ENCODE measurements around the gene CFAP65. TPM values are rescaled to one million over a fixed set of nuclear protein-coding genes. Genes with fewer than 3 reads are reported as not detected.

CFAP65 gene
- total and polyA plus RNA-seq, 2 of the 13 experiments (the other 11 are each of a cell fraction or from before 2014, with no cell fraction given) = 0.05 TPM; not detected in 1

- TF ChIP-seq FOXA3 (CRISPR knock-in tag; IDR thresholded peaks at IDR 0.05) (no peak), SNAPC5 (CRISPR knock-in tag; IDR thresholded peaks at IDR 0.05; ENCODE audit: borderline replicate concordance) (no peak), PAWR (CRISPR knock-in tag; IDR thresholded peaks at IDR 0.05; ENCODE audit: borderline replicate concordance) (no peak), ZNF552 (CRISPR knock-in tag; IDR thresholded peaks at IDR 0.05; ENCODE audit: borderline replicate concordance) (no peak), ZNF891 (CRISPR knock-in tag; IDR thresholded peaks at IDR 0.05) (peak; percentile 71; the same call in 1 of the 2 replicates), ZNF451 (CRISPR knock-in tag; IDR thresholded peaks at IDR 0.05) (no peak), HNRNPLL (IDR thresholded peaks at IDR 0.05; ENCODE audit: low read depth, low read length, poor library complexity, severe bottlenecking) (peak; percentile 67), ZNF672 (CRISPR knock-in tag; IDR thresholded peaks at IDR 0.05) (no peak), ZXDC (CRISPR knock-in tag; IDR thresholded peaks at IDR 0.05) (no peak), SOX13 (IDR thresholded peaks at IDR 0.05) (no peak), SOX13 (CRISPR knock-in tag; conservative IDR thresholded peaks at IDR 0.05 in 1 of 2, IDR thresholded peaks at IDR 0.05 in 1 of 2) (0 out of 4 replicates have a peak, but pooled peaks of 1 of the 2 experiments have one; percentile 23), IRX3 (CRISPR knock-in tag; IDR thresholded peaks at IDR 0.05; ENCODE audit: borderline replicate concordance, low read depth) (no peak), TEF (CRISPR knock-in tag; IDR thresholded peaks at IDR 0.05) (no peak), ZFX (CRISPR knock-in tag; IDR thresholded peaks at IDR 0.05; ENCODE audit: low read depth) (peak; percentile 53; the same call in 1 of the 2 replicates), KAT8 (CRISPR knock-in tag; IDR thresholded peaks at IDR 0.05) (peak; percentile 43; the same call in 1 of the 2 replicates), SETDB1 (CRISPR knock-in tag; IDR thresholded peaks at IDR 0.05; ENCODE audit: borderline replicate concordance) (no peak), MEIS2 (CRISPR knock-in tag; IDR thresholded peaks at IDR 0.05) (no peak), POLR2AphosphoS5 (IDR thresholded peaks at IDR 0.05; ENCODE audit: low read depth, low read length) (no peak), ZGPAT (CRISPR knock-in tag; IDR thresholded peaks at IDR 0.05) (peak; percentile 37; the same call in 1 of the 2 replicates), ZSCAN25 (CRISPR knock-in tag; IDR thresholded peaks at IDR 0.05) (no peak), ZNF629 (CRISPR knock-in tag; conservative IDR thresholded peaks at IDR 0.05) (no peak), ZNF878 (CRISPR knock-in tag; IDR thresholded peaks at IDR 0.05) (no peak), SPEN (CRISPR knock-in tag; IDR thresholded peaks at IDR 0.05; ENCODE audit: low read depth) (no peak), ZNF615 (CRISPR knock-in tag; IDR thresholded peaks at IDR 0.05; ENCODE audit: borderline replicate concordance) (no peak), ELF3 (CRISPR knock-in tag; IDR thresholded peaks at IDR 0.05) (peak; percentile 52), ZNF737 (CRISPR knock-in tag; IDR thresholded peaks at IDR 0.05; ENCODE audit: borderline replicate concordance) (no peak)
These were observed 61.2 kb downstream of the CFAP65 start (continued) for GRCh38 chr2:218979846-218980734.

All from HepG2 (cell line).